ENCODE results near the gene NUP214. TPM values are rescaled to one million over a fixed set of nuclear protein-coding genes. Genes with fewer than 3 reads are reported as not detected.
"Not testable (repeated sequence)": the region's sequence is repeated elsewhere in the genome, so short reads cannot be mapped to it uniquely, and the experiment has no call there.

NUP214 gene
- total RNA-seq, 1 donor from 2014 or later: 62.2 TPM

GRCh38 chr9:131097948-131098278 is 27.5 kb upstream of the NUP214 start:
- Mint-ChIP-seq H3K4me1 (ENCODE audit: low read depth) (peaks cover 8% of the 10 kb centered on the region), H3K27ac (no peak overlapping the region), H3K27me3 (peaks cover 18% of the 10 kb centered on the region), H3K9me3 (ENCODE audit: low read depth) (no peaks in the 10 kb centered on the region), H3K36me3 (ENCODE audit: insufficient read depth) (no peaks in the 10 kb centered on the region), H3K4me3 (ENCODE audit: low read depth) (peak overlapping the region; percentile 19)
- DNase-seq (ENCODE audit: low spot score, unreplicated experiment): no peak
- no peak for TF ChIP-seq CTCF (IDR thresholded peaks at IDR 0.05; ENCODE audit: unreplicated experiment)

- no peak for TF ChIP-seq CTCF (IDR thresholded peaks at IDR 0.05; ENCODE audit: unreplicated experiment)
- Mint-ChIP-seq H3K4me1 (ENCODE audit: low read depth) (peaks cover 8% of the 10 kb centered on the region), H3K27ac (no peak overlapping the region), H3K36me3 (ENCODE audit: insufficient read depth) (no peaks in the 10 kb centered on the region), H3K27me3 (peaks cover 18% of the 10 kb centered on the region), H3K9me3 (ENCODE audit: low read depth) (no peaks in the 10 kb centered on the region), H3K4me3 (ENCODE audit: low read depth) (peak overlapping the region; percentile 19)
- no peak for DNase-seq (ENCODE audit: low spot score, unreplicated experiment)
These were observed 26.8 kb upstream of the NUP214 start for GRCh38 chr9:131098391-131099101.

GRCh38 chr9:131099102-131099606 is 26.2 kb upstream of the NUP214 start:
- Mint-ChIP-seq H3K4me1 (ENCODE audit: low read depth) (peaks cover 8% of the 10 kb centered on the region), H3K4me3 (ENCODE audit: low read depth) (peak overlapping the region; percentile 11), H3K27me3 (peaks cover 15% of the 10 kb centered on the region), H3K9me3 (ENCODE audit: low read depth) (no peaks in the 10 kb centered on the region), H3K27ac (no peak overlapping the region), H3K36me3 (ENCODE audit: insufficient read depth) (no peaks in the 10 kb centered on the region)
- DNase-seq (ENCODE audit: low spot score, unreplicated experiment): no peak
- no peak for TF ChIP-seq CTCF (IDR thresholded peaks at IDR 0.05; ENCODE audit: unreplicated experiment)

DNA sequence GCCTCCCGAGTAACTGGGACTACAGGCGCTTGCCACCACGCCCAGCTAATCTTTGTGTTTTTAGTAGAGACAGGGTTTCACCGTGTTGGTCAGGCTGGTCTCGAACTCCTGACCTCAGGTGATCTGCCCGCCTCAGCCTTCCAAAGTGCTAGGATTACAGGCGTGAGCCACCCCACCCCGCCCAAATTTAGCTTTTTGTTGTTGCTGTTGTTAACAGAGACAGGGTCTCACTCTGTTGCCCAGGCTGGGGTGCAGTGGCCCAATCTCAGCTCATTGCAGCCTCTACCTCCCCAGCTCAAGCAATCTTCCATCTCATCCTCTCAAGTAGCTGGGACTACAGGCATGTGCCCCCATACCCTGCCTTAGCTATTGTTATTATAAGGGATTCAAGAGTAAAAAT is 25.5 kb upstream of the NUP214 start:
- H3K9me3 Mint-ChIP-seq (ENCODE audit: low read depth); H3K27ac Mint-ChIP-seq; DNase-seq (ENCODE audit: low spot score, unreplicated experiment); H3K4me1 Mint-ChIP-seq (ENCODE audit: low read depth); H3K4me3 Mint-ChIP-seq (ENCODE audit: low read depth); H3K36me3 Mint-ChIP-seq (ENCODE audit: insufficient read depth); H3K27me3 Mint-ChIP-seq: not testable (repeated sequence)

- TF ChIP-seq CTCF (IDR thresholded peaks at IDR 0.05; ENCODE audit: unreplicated experiment): no peak
- DNase-seq (ENCODE audit: low spot score, unreplicated experiment): no peak
- Mint-ChIP-seq H3K4me3 (ENCODE audit: low read depth) (no peak overlapping the region), H3K27ac (no peak overlapping the region), H3K36me3 (ENCODE audit: insufficient read depth) (no peaks in the 10 kb centered on the region), H3K9me3 (ENCODE audit: low read depth) (no peaks in the 10 kb centered on the region), H3K27me3 (peaks cover 5% of the 10 kb centered on the region), H3K4me1 (ENCODE audit: low read depth) (peaks cover 8% of the 10 kb centered on the region)
These were observed 24.9 kb upstream of the NUP214 start for GRCh38 chr9:131100445-131100844.

Measured in progenitor cell of endocrine pancreas (in vitro differentiated cells).